Esophagus squamous epithelium (tissue), 5 donors: ENCODE results near the gene TRABD2A. TPM values are rescaled to one million over a fixed set of nuclear protein-coding genes. Genes with fewer than 3 reads are reported as not detected.

Experiments
- DNase-seq: peaks from one replicate; lab custom pipeline; 2025; lab: John Stamatoyannopoulos, UW
- H3K27ac ChIP-seq, 4 donors: fragments of 200-600 bp; sonication (generic); one replicate each; pipeline ENCODE4 v1.5.1; 2016 to 2019; ENCODE audit warnings: mild to moderate bottlenecking in 1 of 4
- H3K27me3 ChIP-seq, 4 donors: fragments of 200-600 bp; sonication (generic); 1 replicate in 3 of 4; 2 replicates in 1 of 4; pipeline versions ENCODE4 v1.5.1 to v1.6.0; 2017 to 2021; ENCODE audit warnings: antibody characterized with exemption in 1 of 4
- H3K36me3 ChIP-seq, 3 donors: fragments of 200-600 bp; sonication (generic); one replicate each; pipeline ENCODE4 v1.5.1; 2016 to 2019
- H3K4me1 ChIP-seq, 3 donors: fragments of 200-600 bp; sonication (generic); one replicate each; pipeline ENCODE4 v1.5.1; 2017 to 2019
- H3K4me3 ChIP-seq, 4 donors: fragments of 200-600 bp; sonication (generic); 1 replicate in 3 of 4; 2 replicates in 1 of 4; pipeline ENCODE4 v1.5.1; 2016 to 2019; ENCODE audit warnings: mild to moderate bottlenecking in 2 of 4, moderate library complexity in 1 of 4
- H3K9me3 ChIP-seq, 3 donors: fragments of 200-600 bp; sonication (generic); one replicate each; pipeline ENCODE4 v1.5.1; 2016 to 2019
- CTCF ChIP-seq, 6 experiments: fragments of 450-650 bp in 4 of 6; fragments of 200-600 bp in 2 of 6; sonication (generic) in 2 of 6; IDR thresholded peaks; one replicate each; pipeline ENCODE4 v1.5.1; 2016 to 2019; ENCODE audit warnings: antibody characterized with exemption in 6 of 6, mild to moderate bottlenecking in 4 of 6, moderate library complexity in 4 of 6
- POLR2A ChIP-seq, 4 donors: fragments of 450-650 bp; IDR thresholded peaks; one replicate each; pipeline ENCODE4 v1.6.1; 2017; ENCODE audit warnings: antibody characterized with exemption in 4 of 4, mild to moderate bottlenecking in 4 of 4, moderate library complexity in 3 of 4
- WGBS, 2 donors: methylation state at CpG; one replicate each; pipeline ENCODE4 v1.1.5; 2018; 5-methylcytosine and 5-hydroxymethylcytosine counted together
- intact Hi-C: fragments of 100-400 bp; cut with DNase I; formaldehyde crosslinking; loops from one replicate; pipeline ENCODE4 v1.15.0; 2022
- total RNA-seq, 4 donors: library from RNA; depleted of rRNA; stranded (reverse); fragments of >200 nt; gene quantifications; one replicate each; pipeline ENCODE4 v1.1.0, GENCODE V29; 2016
- donor health status: DM: yes; HTN: yes; CAD: no.

TRABD2A gene
- total RNA-seq, 4 donors from 2014 or later = 0.53 to 1.8 (median 0.76) TPM; not detected in 1

- WGBS, 2 donors = 69 to 73% methylated on average over 3 of the region's 3 CpGs
- no peak for DNase-seq
- TF ChIP-seq CTCF (IDR thresholded peaks at IDR 0.05) (no peak), POLR2A (IDR thresholded peaks at IDR 0.05) (no peak)
- Histone ChIP-seq H3K27ac (no peak overlapping the region), H3K36me3 (no peaks in the 10 kb centered on the region), H3K9me3 (no peaks in the 10 kb centered on the region), H3K27me3 (no peaks in the 10 kb centered on the region), H3K4me1 (no peaks in the 10 kb centered on the region), H3K4me3 (no peak overlapping the region)
- intact Hi-C loops = no loop called here
Observed at GRCh38 chr2:84858123-84858522, 22.8 kb downstream of the TRABD2A start.

GRCh38 chr2:84857566-84857965, 23.3 kb downstream of the TRABD2A start:
- Histone ChIP-seq H3K27me3 (no peaks in the 10 kb centered on the region), H3K4me1 (no peaks in the 10 kb centered on the region), H3K4me3 (no peak overlapping the region), H3K9me3 (no peaks in the 10 kb centered on the region), H3K27ac (no peak overlapping the region), H3K36me3 (no peaks in the 10 kb centered on the region)
- TF ChIP-seq CTCF (IDR thresholded peaks at IDR 0.05) (no peak), POLR2A (IDR thresholded peaks at IDR 0.05) (no peak)
- 73% methylated on average over 5 of the region's 5 CpGs for WGBS, 2 donors
- no peak for DNase-seq
- intact Hi-C loops = no loop called here

- no peaks in the 10 kb centered on the region for H3K36me3 ChIP-seq
- no peak for TF ChIP-seq CTCF (IDR thresholded peaks at IDR 0.05)
- TF ChIP-seq POLR2A (IDR thresholded peaks at IDR 0.05) = no peak
- DNase-seq = no peak
- 67 to 70% methylated on average over 5 to 6 of the region's 6 CpGs for WGBS, 2 donors
- no peak overlapping the region for H3K4me3 ChIP-seq
- no peaks in the 10 kb centered on the region for H3K4me1 ChIP-seq
- H3K9me3 ChIP-seq = no peaks in the 10 kb centered on the region
- H3K27ac ChIP-seq = no peak overlapping the region
- H3K27me3 ChIP-seq = no peaks in the 10 kb centered on the region
- intact Hi-C loops = no loop called here
Observed at GRCh38 chr2:84856787-84857186, 24.1 kb downstream of the TRABD2A start.

GRCh38 chr2:84855731-84856130, 25.2 kb downstream of the TRABD2A start:
- Histone ChIP-seq H3K4me1 (no peaks in the 10 kb centered on the region), H3K4me3 (no peak overlapping the region), H3K36me3 (no peaks in the 10 kb centered on the region), H3K9me3 (no peaks in the 10 kb centered on the region), H3K27me3 (no peaks in the 10 kb centered on the region), H3K27ac (no peak overlapping the region)
- DNase-seq = no peak
- 36 to 55% methylated on average over 8 to 11 of the region's 11 CpGs for WGBS, 2 donors
- intact Hi-C loops = no loop called here
- TF ChIP-seq POLR2A (IDR thresholded peaks at IDR 0.05) (no peak), CTCF (IDR thresholded peaks at IDR 0.05) (no peak)

- no peak overlapping the region for H3K27ac ChIP-seq
- no peaks in the 10 kb centered on the region for H3K9me3 ChIP-seq
- H3K27me3 ChIP-seq = no peaks in the 10 kb centered on the region
- H3K4me1 ChIP-seq = no peaks in the 10 kb centered on the region
- DNase-seq = no peak
- H3K4me3 ChIP-seq = no peak overlapping the region
- H3K36me3 ChIP-seq = no peaks in the 10 kb centered on the region
- intact Hi-C loops = no loop called here
- WGBS, 2 donors = 51 to 66% methylated on average over 4 of the region's 4 CpGs
- TF ChIP-seq POLR2A (IDR thresholded peaks at IDR 0.05) = no peak
- TF ChIP-seq CTCF (IDR thresholded peaks at IDR 0.05) = no peak
Observed at GRCh38 chr2:84854850-84855249, 26.0 kb downstream of the TRABD2A start.
